TTC549 (cell line): ENCODE data around the gene SLC19A1.

Source experiments
- FAIRE-seq: peaks from 2 replicates; lab custom pipeline; 2012; peaks lifted over from hg19 to GRCh38; lab: Jason Lieb, UNC

Gene SLC19A1

GRCh38 chr21:45558044-45558721 is 15.9 kb upstream of the SLC19A1 start:
- FAIRE-seq = no peak

- no peak for FAIRE-seq
Observed at GRCh38 chr21:45557616-45558043, 15.4 kb upstream of the SLC19A1 start.

GRCh38 chr21:45556645-45557615 is 14.7 kb upstream of the SLC19A1 start:
- FAIRE-seq = no peak

- FAIRE-seq = no peak
Observed at GRCh38 chr21:45556302-45556644, 14.0 kb upstream of the SLC19A1 start.

GRCh38 chr21:45555557-45556301 is 13.5 kb upstream of the SLC19A1 start:
- FAIRE-seq = no peak

- no peak for FAIRE-seq
Observed at GRCh38 chr21:45555251-45555556, 13.0 kb upstream of the SLC19A1 start.

GRCh38 chr21:45554477-45555175 is 12.4 kb upstream of the SLC19A1 start:
- FAIRE-seq = no peak

- FAIRE-seq = no peak
Observed at GRCh38 chr21:45552696-45553391, 10.6 kb upstream of the SLC19A1 start.

GRCh38 chr21:45551783-45552695 is 9.8 kb upstream of the SLC19A1 start:
- no peak for FAIRE-seq

- FAIRE-seq = no peak
Observed at GRCh38 chr21:45551316-45551715, 9.1 kb upstream of the SLC19A1 start.

- FAIRE-seq = no peak
Observed at GRCh38 chr21:45550522-45551210, 8.4 kb upstream of the SLC19A1 start.

GRCh38 chr21:45549626-45550463 is 7.6 kb upstream of the SLC19A1 start:
- no peak for FAIRE-seq

GRCh38 chr21:45548711-45549491 is 6.7 kb upstream of the SLC19A1 start:
- no peak for FAIRE-seq

GRCh38 chr21:45547545-45547900 is 5.3 kb upstream of the SLC19A1 start:
- FAIRE-seq = no peak

GRCh38 chr21:45546636-45547544 is 4.7 kb upstream of the SLC19A1 start:
- no peak for FAIRE-seq

GRCh38 chr21:45545691-45546531 is 3.7 kb upstream of the SLC19A1 start:
- no peak for FAIRE-seq
